ENCODE measurements around the gene KCNN3. TPM values are rescaled to one million over a fixed set of nuclear protein-coding genes. Genes with fewer than 3 reads are reported as not detected.

Gene KCNN3
- total RNA-seq, 1 donor from 2014 or later = 4.3 TPM

DNA sequence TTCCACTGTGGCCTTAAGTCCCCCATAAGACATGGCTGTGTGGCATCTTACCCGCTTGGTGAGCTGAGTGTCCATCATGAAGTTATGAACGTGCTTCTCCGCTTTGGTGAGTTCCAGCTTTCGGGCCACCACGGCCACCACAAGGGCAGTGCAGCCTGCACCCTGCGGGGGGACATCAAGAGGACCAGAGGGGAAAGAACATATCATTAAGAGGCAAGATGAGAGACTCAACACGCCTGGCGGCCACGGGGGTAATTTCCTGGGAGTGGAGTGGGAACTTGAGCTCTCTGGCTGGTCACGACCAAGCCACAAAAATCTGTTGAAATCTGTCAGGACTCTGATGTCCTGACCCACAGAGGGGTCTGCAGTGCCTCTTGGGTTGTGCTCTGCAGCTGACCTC lies 144.2 kb downstream of the KCNN3 start:
- H3K4me2 ChIP-seq = no peak overlapping the region
- H3K4me1 ChIP-seq = peaks cover 7% of the 10 kb centered on the region
- H3K36me3 ChIP-seq = no peaks in the 10 kb centered on the region
- Mint-ChIP-seq H3K4me3 (no peak overlapping the region), H3K27ac (no peak overlapping the region), H3K9me3 (no peaks in the 10 kb centered on the region), H3K36me3 (peaks cover 5% of the 10 kb centered on the region), H3K4me1 (peaks cover 30% of the 10 kb centered on the region), H3K27me3 (ENCODE audit: insufficient read depth, low read depth) (peaks cover 2% of the 10 kb centered on the region)
- H3K27ac ChIP-seq = no peak overlapping the region
- H3K79me2 ChIP-seq (ENCODE audit: low read depth) = no peaks in the 10 kb centered on the region
- peaks cover under 1% of the 10 kb centered on the region for H3F3A ChIP-seq (ENCODE audit: low read depth)
- no peaks in the 10 kb centered on the region for H4K20me1 ChIP-seq (ENCODE audit: low read depth)
- no peak for DNase-seq (ENCODE audit: low spot score)
- no peak overlapping the region for H2AFZ ChIP-seq (replicated peaks)
- H3K9me3 ChIP-seq (ENCODE audit: low read depth) = no peaks in the 10 kb centered on the region
- no peak for TF ChIP-seq EZH2 (IDR thresholded peaks at IDR 0.05)
- no peaks in the 10 kb centered on the region for H3K27me3 ChIP-seq
- H3K4me3 ChIP-seq = no peak overlapping the region
- no peak overlapping the region for H3K9ac ChIP-seq

DNA sequence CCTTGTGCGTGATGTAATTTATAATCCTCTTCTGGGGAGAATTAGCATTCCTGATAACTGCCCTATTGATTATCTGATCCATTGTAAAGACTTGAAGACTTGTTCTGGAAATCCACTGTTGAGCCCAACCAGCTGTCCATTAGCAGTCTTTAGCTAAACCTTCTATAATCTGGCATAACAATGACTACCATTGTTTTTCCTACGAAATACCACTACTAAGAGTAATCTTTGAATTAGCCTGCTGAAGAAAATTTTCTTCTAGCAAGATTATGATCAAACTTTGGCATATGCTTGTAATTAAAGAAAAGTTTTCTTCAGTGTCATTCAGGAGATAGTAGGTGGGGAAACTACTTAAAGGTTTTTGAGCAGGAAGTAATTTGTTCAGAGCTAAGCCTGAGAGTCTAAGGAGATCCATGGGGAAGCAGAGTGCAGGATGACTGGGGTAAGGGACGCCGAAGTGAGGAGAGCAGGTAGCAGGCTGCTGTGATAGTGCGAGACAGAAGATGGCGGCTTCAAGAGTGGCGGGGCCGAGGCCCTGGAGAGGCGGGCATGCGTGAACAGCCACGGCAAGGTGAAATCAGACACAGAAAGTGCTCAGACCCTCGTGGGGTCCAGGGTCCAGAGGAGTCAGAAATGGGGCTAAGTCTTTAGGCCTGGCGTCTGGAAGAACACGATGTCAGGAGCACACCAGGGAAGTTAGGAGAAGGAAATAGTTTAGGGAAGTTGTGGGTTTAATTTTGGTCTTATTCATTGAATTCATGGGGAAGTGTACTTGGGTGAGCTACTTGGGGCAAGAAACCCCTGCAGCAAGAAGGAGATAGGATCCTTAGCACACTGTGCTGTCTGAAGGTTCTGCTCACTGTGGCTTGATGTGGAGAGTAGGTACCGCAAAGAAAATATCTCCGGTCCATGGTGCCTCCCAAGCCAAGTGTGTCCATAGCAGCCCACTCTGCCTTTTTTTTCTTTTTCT lies 149.5 kb downstream of the KCNN3 start:
- H3K9me3 Mint-ChIP-seq = no peaks in the 10 kb centered on the region
- peaks cover 2% of the 10 kb centered on the region for H3K36me3 Mint-ChIP-seq
- Histone ChIP-seq H4K20me1 (ENCODE audit: low read depth) (no peaks in the 10 kb centered on the region), H3K27me3 (no peaks in the 10 kb centered on the region), H3K36me3 (no peaks in the 10 kb centered on the region), H3K4me3 (no peak overlapping the region), H3F3A (ENCODE audit: low read depth) (peaks cover 14% of the 10 kb centered on the region), H3K4me2 (peak overlapping the region; percentile 56), H3K9ac (no peak overlapping the region), H3K27ac (peak overlapping the region; percentile 43), H3K9me3 (ENCODE audit: low read depth) (no peaks in the 10 kb centered on the region), H3K4me1 (peaks cover 19% of the 10 kb centered on the region), H2AFZ (replicated peaks) (no peak overlapping the region), H3K79me2 (ENCODE audit: low read depth) (no peaks in the 10 kb centered on the region)
- no peak overlapping the region for H3K4me3 Mint-ChIP-seq
- peak; percentile 45 for DNase-seq (ENCODE audit: low spot score)
- H3K27me3 Mint-ChIP-seq (ENCODE audit: insufficient read depth, low read depth) = peaks cover 3% of the 10 kb centered on the region
- no peak for TF ChIP-seq EZH2 (IDR thresholded peaks at IDR 0.05)
- no peak for TF ChIP-seq EZH2phosphoT487 (IDR thresholded peaks at IDR 0.05)
- TF ChIP-seq, protein P1, sequence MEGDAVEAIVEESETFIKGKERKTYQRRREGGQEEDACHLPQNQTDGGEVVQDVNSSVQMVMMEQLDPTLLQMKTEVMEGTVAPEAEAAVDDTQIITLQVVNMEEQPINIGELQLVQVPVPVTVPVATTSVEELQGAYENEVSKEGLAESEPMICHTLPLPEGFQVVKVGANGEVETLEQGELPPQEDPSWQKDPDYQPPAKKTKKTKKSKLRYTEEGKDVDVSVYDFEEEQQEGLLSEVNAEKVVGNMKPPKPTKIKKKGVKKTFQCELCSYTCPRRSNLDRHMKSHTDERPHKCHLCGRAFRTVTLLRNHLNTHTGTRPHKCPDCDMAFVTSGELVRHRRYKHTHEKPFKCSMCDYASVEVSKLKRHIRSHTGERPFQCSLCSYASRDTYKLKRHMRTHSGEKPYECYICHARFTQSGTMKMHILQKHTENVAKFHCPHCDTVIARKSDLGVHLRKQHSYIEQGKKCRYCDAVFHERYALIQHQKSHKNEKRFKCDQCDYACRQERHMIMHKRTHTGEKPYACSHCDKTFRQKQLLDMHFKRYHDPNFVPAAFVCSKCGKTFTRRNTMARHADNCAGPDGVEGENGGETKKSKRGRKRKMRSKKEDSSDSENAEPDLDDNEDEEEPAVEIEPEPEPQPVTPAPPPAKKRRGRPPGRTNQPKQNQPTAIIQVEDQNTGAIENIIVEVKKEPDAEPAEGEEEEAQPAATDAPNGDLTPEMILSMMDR (IDR thresholded peaks at IDR 0.05) = no peak
- H3K27ac Mint-ChIP-seq = no peak overlapping the region
- H3K4me1 Mint-ChIP-seq = peaks cover 9% of the 10 kb centered on the region

DNA sequence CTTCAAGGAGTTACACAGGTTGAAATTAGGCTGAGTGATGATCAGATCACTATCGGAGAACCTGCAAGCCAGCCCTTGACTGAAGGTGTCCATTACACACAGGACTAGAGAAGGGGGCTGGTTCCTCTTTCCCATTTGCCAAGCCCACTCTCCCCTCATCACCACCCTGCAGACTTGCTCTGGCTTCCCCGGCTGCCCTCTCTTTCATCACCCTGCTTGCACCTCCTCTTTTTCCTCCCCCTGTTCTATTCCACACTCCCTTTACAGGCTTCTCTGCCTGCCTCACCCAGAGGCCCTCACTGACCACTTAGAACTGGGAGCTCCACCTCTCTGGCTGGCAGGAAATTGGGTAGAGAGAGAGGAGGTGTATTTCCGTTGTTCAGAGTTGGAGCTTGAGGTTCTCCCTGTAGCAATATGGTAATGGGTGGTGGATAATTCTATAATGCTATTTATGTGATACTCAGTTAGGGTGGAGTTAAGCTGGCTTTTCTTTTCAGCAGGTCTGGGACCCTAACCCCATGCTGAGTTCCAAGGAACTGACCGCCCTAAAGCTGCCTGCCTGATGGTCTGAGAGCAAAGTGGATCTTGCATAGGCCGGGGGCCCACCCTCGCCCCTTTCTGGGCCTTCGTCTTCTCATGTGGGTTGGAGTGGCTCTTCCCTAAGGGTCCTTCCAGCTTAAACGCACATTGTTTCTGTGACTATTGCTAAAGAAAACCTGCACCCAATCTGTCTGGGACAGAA lies 150.3 kb downstream of the KCNN3 start:
- peaks cover 19% of the 10 kb centered on the region for H3K4me1 ChIP-seq
- Mint-ChIP-seq H3K9me3 (no peaks in the 10 kb centered on the region), H3K27ac (no peak overlapping the region), H3K4me1 (peaks cover 9% of the 10 kb centered on the region), H3K36me3 (peaks cover 2% of the 10 kb centered on the region), H3K4me3 (no peak overlapping the region), H3K27me3 (ENCODE audit: insufficient read depth, low read depth) (peaks cover 3% of the 10 kb centered on the region)
- H3K9ac ChIP-seq = no peak overlapping the region
- H3K36me3 ChIP-seq = no peaks in the 10 kb centered on the region
- H2AFZ ChIP-seq (replicated peaks) = no peak overlapping the region
- no peaks in the 10 kb centered on the region for H3K9me3 ChIP-seq (ENCODE audit: low read depth)
- TF ChIP-seq EZH2 (IDR thresholded peaks at IDR 0.05) = no peak
- TF ChIP-seq, protein P1 (IDR thresholded peaks at IDR 0.05) = no peak
- no peak for TF ChIP-seq EZH2phosphoT487 (IDR thresholded peaks at IDR 0.05)
- H3K79me2 ChIP-seq (ENCODE audit: low read depth) = no peaks in the 10 kb centered on the region
- H3K4me2 ChIP-seq = peak overlapping the region; percentile 56
- no peak overlapping the region for H3K4me3 ChIP-seq
- no peaks in the 10 kb centered on the region for H3K27me3 ChIP-seq
- H3F3A ChIP-seq (ENCODE audit: low read depth) = peaks cover 14% of the 10 kb centered on the region
- peak overlapping the region; percentile 43 for H3K27ac ChIP-seq
- peak; percentile 24 for DNase-seq (ENCODE audit: low spot score)
- no peaks in the 10 kb centered on the region for H4K20me1 ChIP-seq (ENCODE audit: low read depth)
